Naive thymus-derived CD4-positive, alpha-beta T cell (primary cell): ENCODE measurements around the gene KDM7A. TPM values are rescaled to one million over a fixed set of nuclear protein-coding genes. Genes with fewer than 3 reads are reported as not detected.
A peak's percentile ranks its signal among the peaks of the same experiment; 100 is the strongest.
"Not testable (repeated sequence)": the region's sequence is repeated elsewhere in the genome, so short reads cannot be mapped to it uniquely, and the experiment has no call there.

ENCODE experiments used
- ATAC-seq: fragments of 150-1000 bp; cut with Tn5 transposase; 2 replicates; pipeline ENCODE4 v1.10.0; 2021; ENCODE audit warnings: mild to moderate bottlenecking, moderate library complexity
- CTCF ChIA-PET: fragments of 350-600 bp; sonication (Branson Sonifier 250); formaldehyde crosslinking; loops from one replicate; lab custom pipeline; 2021; ENCODE audit warnings: antibody characterized with exemption; lab: Charles Lee
- POLR2A ChIA-PET: fragments of 350-600 bp; sonication (Branson Sonifier 250); formaldehyde crosslinking; loops from one replicate; lab custom pipeline; 2021; ENCODE audit warnings: antibody characterized with exemption, inconsistent platforms; lab: Charles Lee
- DNase-seq, 9 donors: peaks; one replicate each; pipeline versions ENCODE4 v3.0.0 to v3.0.0-alpha.2; 2020 to 2022; ENCODE audit warnings: mixed read lengths in 1 of 9
- H3K27ac ChIP-seq: one replicate; pipeline ENCODE4 v1.7.0; 2013; ENCODE audit warnings: mild to moderate bottlenecking, low read depth, low read length, moderate library complexity
- H3K27me3 ChIP-seq, 2 donors: one replicate each; pipeline ENCODE4 v1.7.0; 2013; ENCODE audit warnings: low read length in 2 of 2, mild to moderate bottlenecking in 2 of 2, moderate library complexity in 2 of 2; ENCODE audit not compliant: control insufficient read depth in 2 of 2, insufficient read depth in 2 of 2
- H3K36me3 ChIP-seq, 3 experiments: 1 replicate in 2 of 3; 2 replicates in 1 of 3; pipeline ENCODE4 v1.7.0; 2013; ENCODE audit warnings: low read length in 3 of 3, mild to moderate bottlenecking in 3 of 3, moderate library complexity in 1 of 3; ENCODE audit not compliant: insufficient read depth in 3 of 3, control insufficient read depth in 2 of 3
- H3K4me1 ChIP-seq, 2 donors: one replicate each; pipeline ENCODE4 v1.7.0; 2013; ENCODE audit warnings: low read length in 2 of 2, mild to moderate bottlenecking in 2 of 2, moderate library complexity in 1 of 2; ENCODE audit not compliant: control insufficient read depth in 2 of 2, insufficient read depth in 2 of 2
- H3K4me3 ChIP-seq: 2 replicates; pipeline ENCODE4 v1.7.0; 2013; ENCODE audit warnings: mild to moderate bottlenecking, low read length
- H3K9me3 ChIP-seq, 3 experiments: 1 replicate in 2 of 3; 2 replicates in 1 of 3; pipeline ENCODE4 v1.7.0; 2013; ENCODE audit warnings: low read length in 3 of 3; ENCODE audit not compliant: control insufficient read depth in 2 of 3
- H3K27ac Mint-ChIP-seq, 9 donors: one replicate each; pipeline ENCODE4 v1.8.0; 2020 to 2022; ENCODE audit warnings: mixed read lengths in 9 of 9, mild to moderate bottlenecking in 8 of 9, moderate library complexity in 5 of 9, inconsistent platforms in 2 of 9
- H3K27me3 Mint-ChIP-seq, 5 donors: one replicate each; pipeline ENCODE4 v1.8.0; 2021 to 2022; ENCODE audit warnings: mixed read lengths in 5 of 5, mild to moderate bottlenecking in 1 of 5
- H3K36me3 Mint-ChIP-seq, 5 donors: one replicate each; pipeline ENCODE4 v1.8.0; 2020 to 2022; ENCODE audit warnings: mixed read lengths in 5 of 5, mild to moderate bottlenecking in 3 of 5, inconsistent platforms in 1 of 5
- H3K4me1 Mint-ChIP-seq, 7 donors: one replicate each; pipeline ENCODE4 v1.8.0; 2020 to 2022; ENCODE audit warnings: mixed read lengths in 7 of 7, mild to moderate bottlenecking in 3 of 7, inconsistent platforms in 1 of 7
- H3K4me3 Mint-ChIP-seq, 10 donors: one replicate each; pipeline ENCODE4 v1.8.0; 2020 to 2022; ENCODE audit warnings: mild to moderate bottlenecking in 10 of 10, mixed read lengths in 10 of 10, moderate library complexity in 6 of 10, inconsistent platforms in 2 of 10
- H3K9me3 Mint-ChIP-seq, 11 donors: one replicate each; pipeline ENCODE4 v1.8.0; 2020 to 2022; ENCODE audit warnings: mixed read lengths in 11 of 11, mild to moderate bottlenecking in 4 of 11, inconsistent platforms in 1 of 11, moderate library complexity in 1 of 11
- intact Hi-C, 2 donors: fragments of 100-400 bp; cut with micrococcal nuclease; formaldehyde crosslinking; loops; one replicate each; pipeline ENCODE4 v1.15.1; 2023
- polyA plus RNA-seq, 2 donors: library from polyadenylated mRNA; unstranded; fragments of 300-500 nt; fragmentation: Illumina TruSeq; gene quantifications; one replicate each; pipeline ENCODE4 v1.2.3, GENCODE V29; 2021
- total RNA-seq, 6 experiments: library from RNA in 5 of 6; stranded (reverse) in 5 of 6; gene quantifications; 1 replicate in 5 of 6; 2 replicates in 1 of 6; pipeline ENCODE4 v1.2.3 and lab custom pipeline; 2021 to 2026

The KDM7A gene
- total and polyA plus RNA-seq, 7 experiments from 2014 or later, result 5.4 to 62.5 (median 40.5) TPM

- DNase-seq (no peak), ATAC-seq (no peak)
- Mint-ChIP-seq H3K4me1 (peaks cover 22 to 50% (median 40%) of the 10 kb centered on the region in 7 donors), H3K4me3 (no peak overlapping the region), H3K27me3 (peaks cover 0 to 3% (median 0%) of the 10 kb centered on the region in 5 donors), H3K9me3 (peaks cover 2 to 19% (median 11%) of the 10 kb centered on the region in 11 donors), H3K27ac (peak overlapping the region in 2 of 9 donors; percentile 11 to 58), H3K36me3 (peaks cover 4 to 15% (median 6%) of the 10 kb centered on the region in 5 donors)
- CTCF ChIA-PET, result no interaction called here
- no peaks in the 10 kb centered on the region for H3K9me3 ChIP-seq
- peaks cover 6 to 22% of the 10 kb centered on the region in 2 donors for H3K4me1 ChIP-seq
- H3K27me3 ChIP-seq, result no peaks in the 10 kb centered on the region
- no peaks in the 10 kb centered on the region for H3K36me3 ChIP-seq
- intact Hi-C loops, result no loop called here
- POLR2A ChIA-PET, result interaction anchor here (0.7 to 10.8 kb wide), 2 partner anchors 24 to 28 kb away, joined by 5 to 79 read pairs; partner anchors contain the start of gene KDM7A
- H3K27ac ChIP-seq, result no peak overlapping the region
- no peak overlapping the region for H3K4me3 ChIP-seq
Measured at GRCh38 chr7:140205600-140205999, 28.8 kb upstream of the KDM7A start.

GRCh38 chr7:140203556-140203955, 26.8 kb upstream of the KDM7A start:
- Histone ChIP-seq H3K36me3 (no peaks in the 10 kb centered on the region), H3K9me3 (no peaks in the 10 kb centered on the region), H3K4me1 (peaks cover 0 to 10% of the 10 kb centered on the region in 2 donors), H3K27me3 (no peaks in the 10 kb centered on the region), H3K27ac (no peak overlapping the region), H3K4me3 (no peak overlapping the region)
- peaks cover 4 to 15% (median 6%) of the 10 kb centered on the region in 5 donors for H3K36me3 Mint-ChIP-seq
- ATAC-seq (no peak), DNase-seq (no peak)
- intact Hi-C loops, result no loop called here
- CTCF ChIA-PET, result no interaction called here
- peaks cover 2 to 19% (median 11%) of the 10 kb centered on the region in 11 donors for H3K9me3 Mint-ChIP-seq
- H3K27me3 Mint-ChIP-seq, result peaks cover 0 to 3% (median 0%) of the 10 kb centered on the region in 5 donors
- POLR2A ChIA-PET, result interaction anchor here (1.0 to 2.8 kb wide), 3 partner anchors 22 to 26 kb away, joined by 3 to 19 read pairs (median 3); partner anchors contain the start of gene KDM7A
- H3K4me1 Mint-ChIP-seq, result peaks cover 9 to 31% (median 24%) of the 10 kb centered on the region in 7 donors
- H3K4me3 Mint-ChIP-seq, result no peak overlapping the region
- no peak overlapping the region for H3K27ac Mint-ChIP-seq

- H3K27ac ChIP-seq, H3K4me3 ChIP-seq, H3K27me3 ChIP-seq, intact Hi-C loops, CTCF ChIA-PET, DNase-seq, H3K27me3 Mint-ChIP-seq, H3K9me3 ChIP-seq, H3K4me3 Mint-ChIP-seq, H3K27ac Mint-ChIP-seq, ATAC-seq, H3K36me3 ChIP-seq, H3K4me1 ChIP-seq: not testable (repeated sequence)
- POLR2A ChIA-PET, result interaction anchor here (0.7 to 2.8 kb wide), 6 partner anchors 19 to 35 kb away, joined by 3 to 19 read pairs (median 3); partner anchors contain the start of gene KDM7A
- peaks cover 2 to 19% (median 11%) of the 10 kb centered on the region in 11 donors for H3K9me3 Mint-ChIP-seq
- peaks cover 9 to 28% (median 23%) of the 10 kb centered on the region in 7 donors for H3K4me1 Mint-ChIP-seq
- H3K36me3 Mint-ChIP-seq, result peaks cover 4 to 15% (median 6%) of the 10 kb centered on the region in 5 donors
Measured at GRCh38 chr7:140202942-140203341, 26.2 kb upstream of the KDM7A start.

- ATAC-seq (no peak), DNase-seq (no peak)
- no peak overlapping the region for H3K27ac ChIP-seq
- H3K4me1 ChIP-seq, result peaks cover 0 to 3% of the 10 kb centered on the region in 2 donors
- no peaks in the 10 kb centered on the region for H3K36me3 ChIP-seq
- no peak overlapping the region for H3K4me3 Mint-ChIP-seq
- H3K27me3 Mint-ChIP-seq, result peaks cover 0 to 3% (median 0%) of the 10 kb centered on the region in 5 donors
- intact Hi-C loops, result no loop called here
- POLR2A ChIA-PET, result interaction anchor here (0.7 to 2.8 kb wide), 6 partner anchors 9 to 26 kb away, joined by 3 to 19 read pairs (median 3); partner anchors contain the start of gene KDM7A
- no peaks in the 10 kb centered on the region for H3K27me3 ChIP-seq
- peaks cover 4 to 18% (median 6%) of the 10 kb centered on the region in 5 donors for H3K36me3 Mint-ChIP-seq
- no peak overlapping the region for H3K27ac Mint-ChIP-seq
- CTCF ChIA-PET, result no interaction called here
- peaks cover 9 to 21% (median 10%) of the 10 kb centered on the region in 7 donors for H3K4me1 Mint-ChIP-seq
- peaks cover 2 to 19% (median 11%) of the 10 kb centered on the region in 11 donors for H3K9me3 Mint-ChIP-seq
- no peaks in the 10 kb centered on the region for H3K9me3 ChIP-seq
- H3K4me3 ChIP-seq, result no peak overlapping the region
Measured at GRCh38 chr7:140201393-140201792, 24.6 kb upstream of the KDM7A start.

- Histone ChIP-seq H3K9me3 (no peaks in the 10 kb centered on the region), H3K4me1 (no peaks in the 10 kb centered on the region), H3K36me3 (no peaks in the 10 kb centered on the region), H3K27me3 (no peaks in the 10 kb centered on the region), H3K27ac (no peak overlapping the region), H3K4me3 (no peak overlapping the region)
- DNase-seq (no peak), ATAC-seq (no peak)
- ChIA-PET CTCF (no interaction called here), POLR2A (interaction anchor here (0.7 to 2.0 kb wide), 7 partner anchors 10 to 38 kb away, joined by 3 to 6 read pairs (median 3); partner anchors contain the start of gene KDM7A)
- intact Hi-C loops, result no loop called here
- peak overlapping the region in 1 of 9 donors; percentile 16 for H3K27ac Mint-ChIP-seq
- peaks cover 0 to 3% (median 0%) of the 10 kb centered on the region in 5 donors for H3K27me3 Mint-ChIP-seq
- H3K9me3 Mint-ChIP-seq, result peaks cover 2 to 19% (median 11%) of the 10 kb centered on the region in 11 donors
- peaks cover 4 to 23% (median 6%) of the 10 kb centered on the region in 5 donors for H3K36me3 Mint-ChIP-seq
- peaks cover 0 to 12% (median 8%) of the 10 kb centered on the region in 7 donors for H3K4me1 Mint-ChIP-seq
- H3K4me3 Mint-ChIP-seq, result no peak overlapping the region
Measured at GRCh38 chr7:140200061-140200989, 23.5 kb upstream of the KDM7A start.

- Histone ChIP-seq H3K27ac (no peak overlapping the region), H3K27me3 (no peaks in the 10 kb centered on the region), H3K36me3 (no peaks in the 10 kb centered on the region), H3K9me3 (no peaks in the 10 kb centered on the region), H3K4me1 (no peaks in the 10 kb centered on the region), H3K4me3 (no peak overlapping the region)
- ATAC-seq (no peak), DNase-seq (no peak)
- Mint-ChIP-seq H3K27ac (no peak overlapping the region), H3K4me3 (no peak overlapping the region), H3K9me3 (peaks cover 0 to 7% (median 0%) of the 10 kb centered on the region in 11 donors), H3K36me3 (peaks cover 0 to 10% (median 0%) of the 10 kb centered on the region in 5 donors), H3K27me3 (peaks cover 0 to 3% (median 0%) of the 10 kb centered on the region in 5 donors), H3K4me1 (peaks cover 0 to 11% (median 5%) of the 10 kb centered on the region in 7 donors)
- ChIA-PET CTCF (no interaction called here), POLR2A (interaction anchor here (0.6 to 3.2 kb wide), 4 partner anchors 9 to 21 kb away, joined by 3 to 13 read pairs (median 4); partner anchors contain the start of gene KDM7A)
- intact Hi-C loops, result no loop called here
Measured at GRCh38 chr7:140197938-140198337, 21.2 kb upstream of the KDM7A start.
